GM23248 (cell line): ENCODE measurements around the gene PFKFB1. TPM values are rescaled to one million over a fixed set of nuclear protein-coding genes. Genes with fewer than 3 reads are reported as not detected.

Experiments
- DNase-seq: peaks from one replicate; pipeline ENCODE4 v3.0.0-alpha.2; 2015
- H2AFZ ChIP-seq: fragments of 200-600 bp; sonication (generic); 2 replicates; pipeline ENCODE4 v1.6.1; 2016; ENCODE audit warnings: antibody characterized with exemption
- H3F3A ChIP-seq: fragments of 200-600 bp; sonication (generic); 2 replicates; pipeline ENCODE4 v1.6.1; 2016; ENCODE audit warnings: mild to moderate bottlenecking, antibody characterized with exemption, mixed run types; ENCODE audit not compliant: insufficient read depth
- H3K27ac ChIP-seq: fragments of 200-600 bp; sonication (generic); 2 replicates; pipeline ENCODE4 v1.5.1; 2016; ENCODE audit warnings: mild to moderate bottlenecking
- H3K27me3 ChIP-seq: fragments of 200-600 bp; sonication (generic); replicated peaks from 2 replicates; pipeline ENCODE4 v1.6.1; 2016; ENCODE audit warnings: mild to moderate bottlenecking; ENCODE audit not compliant: insufficient read depth
- H3K36me3 ChIP-seq: fragments of 200-600 bp; sonication (generic); 2 replicates; pipeline ENCODE4 v1.6.1; 2016; ENCODE audit warnings: low read depth, mild to moderate bottlenecking
- H3K4me1 ChIP-seq: fragments of 200-600 bp; sonication (generic); 2 replicates; pipeline ENCODE4 v1.6.1; 2016; ENCODE audit warnings: mild to moderate bottlenecking; ENCODE audit not compliant: insufficient read depth
- H3K4me2 ChIP-seq: fragments of 200-600 bp; sonication (generic); one replicate; pipeline ENCODE4 v1.6.1; 2016; ENCODE audit warnings: mild to moderate bottlenecking; ENCODE audit not compliant: unreplicated experiment
- H3K4me3 ChIP-seq: fragments of 200-600 bp; sonication (generic); 2 replicates; pipeline ENCODE4 v1.5.1; 2016; ENCODE audit warnings: mild to moderate bottlenecking
- H3K79me2 ChIP-seq: fragments of 200-600 bp; sonication (generic); 2 replicates; pipeline ENCODE4 v1.6.1; 2016; ENCODE audit warnings: mild to moderate bottlenecking; ENCODE audit not compliant: insufficient read depth
- H3K9ac ChIP-seq: fragments of 200-600 bp; sonication (generic); 2 replicates; pipeline ENCODE4 v1.6.1; 2016; ENCODE audit warnings: mild to moderate bottlenecking
- H3K9me2 ChIP-seq: fragments of 200-600 bp; sonication (generic); 2 replicates; pipeline ENCODE4 v1.6.1; 2016; ENCODE audit warnings: mixed run types, mild to moderate bottlenecking, moderate library complexity; ENCODE audit not compliant: insufficient read depth
- H3K9me3 ChIP-seq: fragments of 200-600 bp; sonication (generic); one replicate; pipeline ENCODE4 v1.6.1; 2017; ENCODE audit warnings: low read depth
- H4K20me1 ChIP-seq: fragments of 200-600 bp; sonication (generic); 2 replicates; pipeline ENCODE4 v1.6.0; 2016; ENCODE audit not compliant: insufficient read depth
- EZH2 ChIP-seq: fragments of 200-600 bp; sonication (generic); IDR thresholded peaks from 2 replicates; pipeline ENCODE4 v1.6.1; 2018; ENCODE audit warnings: antibody characterized with exemption, mild to moderate bottlenecking; ENCODE audit not compliant: insufficient read depth, poor library complexity, severe bottlenecking
- EZH2phosphoT487 ChIP-seq: fragments of 200-600 bp; sonication (generic); IDR thresholded peaks from 2 replicates; pipeline ENCODE4 v1.6.1; 2018; ENCODE audit warnings: antibody characterized with exemption, moderate library complexity, mild to moderate bottlenecking, low read depth; ENCODE audit not compliant: insufficient read depth
- WGBS, 2 experiments: methylation state at CpG; one replicate each; pipeline ENCODE4 v1.1.6; 2015 to 2017; ENCODE audit warnings: low lambda C conversion rate in 2 of 2, low coverage in 1 of 2; ENCODE audit errors: missing lambda C conversion rate in 2 of 2; 5-methylcytosine and 5-hydroxymethylcytosine counted together
- in situ Hi-C: fragments of 300-500 bp; cut with MboI; formaldehyde crosslinking; loops from 2 replicates; pipeline ENCODE4 v1.15.0; 2020
- polyA plus RNA-seq: library from polyadenylated mRNA; unstranded; fragments of >200 nt; fragmentation: Nextera tagmentation; extraction: Ambion mirVana; gene quantifications from 2 replicates; pipeline ENCODE4 v1.2.1, GENCODE V29; 2016
- total RNA-seq: library from RNA; depleted of rRNA; stranded (reverse); fragments of >200 nt; shearing (Covaris generic); gene quantifications from 2 replicates; pipeline ENCODE4 v1.2.3, GENCODE V29; 2014

PFKFB1 gene
- total and polyA plus RNA-seq, 2 experiments from 2014 or later: not detected

- peak; percentile 37 for DNase-seq
- no peaks in the 10 kb centered on the region for H3K27me3 ChIP-seq
- peaks cover 3% of the 10 kb centered on the region; the same call in 1 of the 2 replicates for H3K36me3 ChIP-seq
- TF ChIP-seq EZH2 (no peak), EZH2phosphoT487 (no peak)
- H2AFZ ChIP-seq: no peak overlapping the region
- no peak overlapping the region for H3K4me2 ChIP-seq
- H3K27ac ChIP-seq: no peak overlapping the region
- H3K9me2 ChIP-seq: no peaks in the 10 kb centered on the region
- 0 out of 2 replicates have a peak, but pooled peaks cover 5% of the 10 kb centered on the region for H3K4me1 ChIP-seq
- H3K4me3 ChIP-seq: no peak overlapping the region
- no peaks in the 10 kb centered on the region for H3K9me3 ChIP-seq
- no peaks in the 10 kb centered on the region for H3F3A ChIP-seq
- 80 to 90% methylated on average over 5 of the region's 6 CpGs for WGBS, 2 experiments
- in situ Hi-C loops: no loop called here
- H3K79me2 ChIP-seq: no peaks in the 10 kb centered on the region
- H4K20me1 ChIP-seq: no peaks in the 10 kb centered on the region
- H3K9ac ChIP-seq: no peak overlapping the region
Measured at GRCh38 chrX:55007656-55008055, 13.7 kb upstream of the PFKFB1 start.

GRCh38 chrX:55006827-55007621 lies 13.0 kb upstream of the PFKFB1 start:
- Histone ChIP-seq H3K36me3 (peaks cover 3% of the 10 kb centered on the region; the same call in 1 of the 2 replicates), H4K20me1 (no peaks in the 10 kb centered on the region), H3K9ac (no peak overlapping the region), H2AFZ (no peak overlapping the region), H3K79me2 (no peaks in the 10 kb centered on the region), H3K9me3 (no peaks in the 10 kb centered on the region), H3K27ac (no peak overlapping the region), H3K27me3 (no peaks in the 10 kb centered on the region), H3K4me2 (no peak overlapping the region), H3K4me3 (no peak overlapping the region), H3K9me2 (no peaks in the 10 kb centered on the region), H3K4me1 (0 out of 2 replicates have a peak, but pooled peaks cover 5% of the 10 kb centered on the region), H3F3A (no peaks in the 10 kb centered on the region)
- TF ChIP-seq EZH2 (no peak), EZH2phosphoT487 (no peak)
- WGBS, 2 experiments: 97 to 99% methylated on average over 7 to 12 of the region's 18 CpGs
- in situ Hi-C loops: no loop called here
- DNase-seq: no peak

GRCh38 chrX:55005256-55005655 lies 11.3 kb upstream of the PFKFB1 start:
- no peak overlapping the region for H3K4me3 ChIP-seq
- no peaks in the 10 kb centered on the region for H3K27me3 ChIP-seq
- in situ Hi-C loops: no loop called here
- no peaks in the 10 kb centered on the region for H4K20me1 ChIP-seq
- no peaks in the 10 kb centered on the region for H3K9me3 ChIP-seq
- H3K9ac ChIP-seq: no peak overlapping the region
- H3K27ac ChIP-seq: no peak overlapping the region
- H3K36me3 ChIP-seq: peaks cover 3% of the 10 kb centered on the region; the same call in 1 of the 2 replicates
- DNase-seq: no peak
- H3K9me2 ChIP-seq: no peaks in the 10 kb centered on the region
- H3K4me1 ChIP-seq: 0 out of 2 replicates have a peak, but pooled peaks cover 5% of the 10 kb centered on the region
- no peak overlapping the region for H2AFZ ChIP-seq
- no peaks in the 10 kb centered on the region for H3F3A ChIP-seq
- H3K4me2 ChIP-seq: no peak overlapping the region
- H3K79me2 ChIP-seq: peaks cover 13% of the 10 kb centered on the region
- TF ChIP-seq EZH2phosphoT487: no peak
- TF ChIP-seq EZH2: no peak

- Histone ChIP-seq H3K9me2 (no peaks in the 10 kb centered on the region), H3K4me3 (no peak overlapping the region), H3K9ac (no peak overlapping the region), H3K27ac (no peak overlapping the region), H4K20me1 (no peaks in the 10 kb centered on the region), H3K4me1 (0 out of 2 replicates have a peak, but pooled peaks cover 5% of the 10 kb centered on the region), H3K4me2 (no peak overlapping the region), H2AFZ (no peak overlapping the region), H3K27me3 (no peaks in the 10 kb centered on the region), H3F3A (no peaks in the 10 kb centered on the region), H3K9me3 (no peaks in the 10 kb centered on the region), H3K79me2 (peaks cover 14% of the 10 kb centered on the region), H3K36me3 (peaks cover 3% of the 10 kb centered on the region; the same call in 1 of the 2 replicates)
- WGBS, 2 experiments: 100% methylated on average over 1 of the region's 1 CpG
- in situ Hi-C loops: no loop called here
- DNase-seq: no peak
- TF ChIP-seq EZH2: no peak
Measured at GRCh38 chrX:55004231-55004630, 10.2 kb upstream of the PFKFB1 start.
